Mesendoderm (in vitro differentiated cells): ENCODE data around the gene RAB36.
A peak's percentile ranks its signal among the peaks of the same experiment; 100 is the strongest.

Experiments
- DNase-seq: peaks from one replicate; pipeline ENCODE4 v3.0.0; 2013
- H2AK5ac ChIP-seq: 2 replicates; pipeline ENCODE4 v1.6.1; 2013; ENCODE audit warnings: low read length, inconsistent platforms
- H2BK120ac ChIP-seq: 2 replicates; pipeline ENCODE4 v1.6.1; 2013; ENCODE audit warnings: low read depth, mild to moderate bottlenecking, low read length, moderate library complexity, mixed read lengths
- H2BK15ac ChIP-seq: replicated peaks from 2 replicates; pipeline ENCODE4 v1.6.1; 2013; ENCODE audit warnings: low read depth, mild to moderate bottlenecking, moderate library complexity
- H2BK5ac ChIP-seq: 2 replicates; pipeline ENCODE4 v1.6.1; 2013; ENCODE audit warnings: low read length, inconsistent platforms
- H3K18ac ChIP-seq: 2 replicates; pipeline ENCODE4 v1.6.1; 2013; ENCODE audit warnings: mild to moderate bottlenecking, low read length, mixed read lengths
- H3K23ac ChIP-seq: one replicate; pipeline ENCODE4 v1.6.1; 2013; ENCODE audit warnings: low read length
- H3K27ac ChIP-seq: 2 replicates; pipeline ENCODE4 v1.5.1; 2013; ENCODE audit warnings: low read depth, mild to moderate bottlenecking, inconsistent platforms, low read length, moderate library complexity
- H3K27me3 ChIP-seq: 2 replicates; pipeline ENCODE4 v1.6.1; 2013; ENCODE audit warnings: low read length, control low read depth, mild to moderate bottlenecking, inconsistent platforms; ENCODE audit not compliant: insufficient read depth, poor library complexity
- H3K36me3 ChIP-seq: 2 replicates; pipeline ENCODE4 v1.6.1; 2013; ENCODE audit warnings: low read length, inconsistent platforms; ENCODE audit not compliant: control insufficient read depth, insufficient read depth
- H3K4ac ChIP-seq: one replicate; pipeline ENCODE4 v1.6.1; 2013; ENCODE audit warnings: low read depth, mild to moderate bottlenecking, low read length, moderate library complexity
- H3K4me1 ChIP-seq: 2 replicates; pipeline ENCODE4 v1.6.1; 2013; ENCODE audit warnings: low read depth, low read length, inconsistent platforms; ENCODE audit not compliant: control insufficient read depth
- H3K4me2 ChIP-seq: 2 replicates; pipeline ENCODE4 v1.6.1; 2013; ENCODE audit warnings: low read length
- H3K4me3 ChIP-seq: 2 replicates; pipeline ENCODE4 v1.5.1; 2013; ENCODE audit warnings: mild to moderate bottlenecking, low read length
- H3K56ac ChIP-seq: one replicate; pipeline ENCODE4 v1.6.1; 2013; ENCODE audit warnings: low read length
- H3K79me1 ChIP-seq: 2 replicates; pipeline ENCODE4 v1.6.1; 2013; ENCODE audit warnings: low read length, inconsistent platforms
- H3K79me2 ChIP-seq: 2 replicates; pipeline ENCODE4 v1.6.1; 2013; ENCODE audit warnings: mild to moderate bottlenecking, low read length; ENCODE audit not compliant: control insufficient read depth, insufficient read depth
- H3K9ac ChIP-seq: 2 replicates; pipeline ENCODE4 v1.6.1; 2013; ENCODE audit warnings: low read length, inconsistent platforms
- H4K5ac ChIP-seq: one replicate; pipeline ENCODE4 v1.6.1; 2013; ENCODE audit warnings: low read length
- H4K8ac ChIP-seq: one replicate; pipeline ENCODE4 v1.6.1; 2013; ENCODE audit warnings: low read depth, mild to moderate bottlenecking, control low read depth, low read length, moderate library complexity
- WGBS: extraction: QIAGEN DNeasy Blood & Tissue Kit; methylation state at CpG from one replicate; pipeline ENCODE4 v1.1.7; 2013; ENCODE audit warnings: low lambda C conversion rate, missing lambda C conversion rate; ENCODE audit not compliant: insufficient coverage; ENCODE audit errors: extremely low coverage; 5-methylcytosine and 5-hydroxymethylcytosine counted together

RAB36 gene

DNA sequence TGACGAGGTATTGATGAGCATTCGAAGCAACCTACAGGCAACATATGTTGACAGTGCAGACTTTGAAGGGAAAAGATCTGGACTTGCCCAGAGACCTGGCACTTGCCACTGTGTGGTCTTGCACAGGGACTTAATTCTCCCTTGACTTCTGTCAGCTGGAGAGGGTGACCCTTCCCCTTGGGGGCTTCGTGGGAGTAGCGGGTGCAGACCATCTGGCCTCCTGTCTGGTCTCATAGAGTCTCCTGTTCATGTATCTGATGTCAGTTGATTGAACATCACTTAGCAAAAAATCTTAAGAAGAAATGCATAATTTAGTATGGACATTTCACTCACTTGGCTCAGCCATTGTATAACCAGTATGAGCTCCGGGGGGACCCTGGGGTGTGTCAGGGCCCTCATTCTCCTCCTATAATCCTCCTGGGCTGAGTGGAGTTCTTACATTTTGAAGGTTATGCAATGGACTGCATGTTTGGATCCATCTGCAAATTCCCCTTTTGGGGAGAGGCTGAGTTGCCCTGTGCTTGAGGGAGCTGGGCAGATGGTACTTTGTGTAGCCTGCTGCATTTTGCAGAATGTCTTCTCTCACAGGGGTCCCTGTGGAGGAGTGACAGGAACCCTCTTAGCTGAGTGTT is 48.0 kb downstream of the RAB36 start:
- no peak for DNase-seq
- H3K27ac ChIP-seq, result no peak overlapping the region
- no peak overlapping the region for H2AK5ac ChIP-seq
- peaks cover 83% of the 10 kb centered on the region for H3K79me2 ChIP-seq
- no peak overlapping the region for H3K4me3 ChIP-seq
- no peak overlapping the region for H2BK15ac ChIP-seq
- H3K18ac ChIP-seq, result no peak overlapping the region
- H2BK5ac ChIP-seq, result no peak overlapping the region
- H3K79me1 ChIP-seq, result peaks cover 34% of the 10 kb centered on the region
- peaks cover 8% of the 10 kb centered on the region for H3K4me1 ChIP-seq
- H3K23ac ChIP-seq, result no peak overlapping the region
- no peak overlapping the region for H3K9ac ChIP-seq
- H3K4me2 ChIP-seq, result no peak overlapping the region
- no peaks in the 10 kb centered on the region for H3K27me3 ChIP-seq
- H4K8ac ChIP-seq, result no peak overlapping the region
- no CpG with 5 or more reads among the region's 5 CpGs for WGBS
- no peak overlapping the region for H4K5ac ChIP-seq
- no peak overlapping the region for H3K56ac ChIP-seq
- peaks cover 1% of the 10 kb centered on the region for H3K36me3 ChIP-seq
- H3K4ac ChIP-seq, result no peak overlapping the region
- H2BK120ac ChIP-seq, result no peak overlapping the region

GRCh38 chr22:23193882-23194281 is 48.6 kb downstream of the RAB36 start:
- Histone ChIP-seq H3K4me1 (peaks cover 8% of the 10 kb centered on the region), H3K79me1 (peaks cover 36% of the 10 kb centered on the region), H4K5ac (no peak overlapping the region), H3K27ac (no peak overlapping the region), H3K4me3 (no peak overlapping the region), H3K56ac (no peak overlapping the region), H2BK5ac (no peak overlapping the region), H3K27me3 (no peaks in the 10 kb centered on the region), H3K4ac (no peak overlapping the region), H3K18ac (no peak overlapping the region), H2BK120ac (no peak overlapping the region), H3K23ac (no peak overlapping the region), H3K79me2 (peaks cover 84% of the 10 kb centered on the region), H3K4me2 (no peak overlapping the region), H2BK15ac (no peak overlapping the region), H4K8ac (no peak overlapping the region), H2AK5ac (no peak overlapping the region), H3K9ac (no peak overlapping the region), H3K36me3 (peaks cover 1% of the 10 kb centered on the region)
- no CpG with 5 or more reads among the region's 5 CpGs for WGBS
- no peak for DNase-seq

DNA sequence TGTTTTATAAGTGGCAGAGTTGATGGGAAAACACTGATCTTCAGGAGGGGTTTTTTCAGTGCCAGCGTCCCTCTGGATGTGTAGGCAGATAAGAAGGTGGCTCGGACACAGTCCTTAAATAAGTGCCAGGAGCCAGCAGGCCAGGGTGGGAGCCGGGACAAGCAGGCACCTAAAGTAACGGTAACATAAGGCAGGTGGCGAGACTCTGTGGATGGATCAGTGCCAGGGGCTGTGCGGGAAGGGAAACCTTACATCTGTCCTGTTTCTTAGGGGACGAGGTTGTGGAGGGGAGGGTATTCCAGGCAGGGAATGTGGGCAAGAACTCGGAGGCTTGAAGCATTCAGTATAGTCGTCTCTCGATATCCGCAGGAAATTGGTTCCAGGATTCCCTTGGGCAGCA is 50.9 kb downstream of the RAB36 start:
- Histone ChIP-seq H2BK120ac (no peak overlapping the region), H2BK5ac (no peak overlapping the region), H4K8ac (no peak overlapping the region), H3K4me1 (peaks cover 8% of the 10 kb centered on the region), H3K27me3 (no peaks in the 10 kb centered on the region), H3K4ac (no peak overlapping the region), H3K79me2 (peaks cover 82% of the 10 kb centered on the region), H3K36me3 (peaks cover 1% of the 10 kb centered on the region), H3K4me2 (no peak overlapping the region), H2BK15ac (no peak overlapping the region), H3K27ac (no peak overlapping the region), H4K5ac (no peak overlapping the region), H3K18ac (no peak overlapping the region), H3K56ac (no peak overlapping the region), H3K23ac (no peak overlapping the region), H2AK5ac (no peak overlapping the region), H3K79me1 (peaks cover 36% of the 10 kb centered on the region), H3K4me3 (no peak overlapping the region), H3K9ac (no peak overlapping the region)
- WGBS, result no CpG with 5 or more reads among the region's 11 CpGs
- DNase-seq, result no peak

DNA sequence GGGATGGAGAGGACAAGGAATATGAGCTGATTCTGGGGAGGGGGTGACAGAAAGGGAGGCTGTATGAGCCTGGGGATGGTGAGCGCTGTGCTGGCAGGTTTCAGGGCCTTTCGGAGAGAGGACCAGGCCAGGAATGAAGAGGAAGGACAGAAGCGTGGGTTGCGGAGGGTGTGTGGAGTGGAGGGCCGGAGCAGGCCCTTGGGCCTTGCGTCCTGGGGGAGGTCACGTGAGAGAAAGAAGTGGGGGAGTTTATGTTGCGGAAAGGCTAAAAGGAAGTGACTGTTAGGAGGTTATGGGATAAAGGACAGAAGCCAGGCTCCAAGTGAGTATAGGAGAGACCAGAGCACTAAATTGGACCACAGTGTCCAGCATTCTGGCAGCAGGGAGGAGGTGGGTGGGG is 52.6 kb downstream of the RAB36 start:
- Histone ChIP-seq H2AK5ac (no peak overlapping the region), H2BK15ac (no peak overlapping the region), H3K79me2 (peaks cover 73% of the 10 kb centered on the region), H3K18ac (no peak overlapping the region), H3K4me3 (no peak overlapping the region), H4K5ac (no peak overlapping the region), H3K4me1 (no peaks in the 10 kb centered on the region), H3K23ac (no peak overlapping the region), H3K4me2 (no peak overlapping the region), H3K4ac (no peak overlapping the region), H2BK120ac (no peak overlapping the region), H3K56ac (peak overlapping the region; percentile 37), H3K79me1 (peaks cover 24% of the 10 kb centered on the region), H3K36me3 (peaks cover 1% of the 10 kb centered on the region), H4K8ac (no peak overlapping the region), H3K27me3 (no peaks in the 10 kb centered on the region), H3K27ac (no peak overlapping the region), H3K9ac (no peak overlapping the region), H2BK5ac (no peak overlapping the region)
- no CpG with 5 or more reads among the region's 8 CpGs for WGBS
- no peak for DNase-seq

- Histone ChIP-seq H3K27me3 (no peaks in the 10 kb centered on the region), H3K4me2 (no peak overlapping the region), H3K4me1 (peaks cover 6% of the 10 kb centered on the region), H3K27ac (no peak overlapping the region), H3K4me3 (no peak overlapping the region), H2AK5ac (no peak overlapping the region), H4K8ac (no peak overlapping the region), H3K36me3 (no peaks in the 10 kb centered on the region), H2BK15ac (no peak overlapping the region), H3K23ac (no peak overlapping the region), H2BK5ac (no peak overlapping the region), H4K5ac (no peak overlapping the region), H3K18ac (no peak overlapping the region), H3K56ac (no peak overlapping the region), H2BK120ac (no peak overlapping the region), H3K79me1 (peaks cover 28% of the 10 kb centered on the region), H3K79me2 (peaks cover 74% of the 10 kb centered on the region), H3K4ac (no peak overlapping the region), H3K9ac (no peak overlapping the region)
- peak; percentile 36 for DNase-seq
- WGBS, result no CpG with 5 or more reads among the region's 8 CpGs
Measured at GRCh38 chr22:23199159-23199558, 53.9 kb downstream of the RAB36 start.

DNA sequence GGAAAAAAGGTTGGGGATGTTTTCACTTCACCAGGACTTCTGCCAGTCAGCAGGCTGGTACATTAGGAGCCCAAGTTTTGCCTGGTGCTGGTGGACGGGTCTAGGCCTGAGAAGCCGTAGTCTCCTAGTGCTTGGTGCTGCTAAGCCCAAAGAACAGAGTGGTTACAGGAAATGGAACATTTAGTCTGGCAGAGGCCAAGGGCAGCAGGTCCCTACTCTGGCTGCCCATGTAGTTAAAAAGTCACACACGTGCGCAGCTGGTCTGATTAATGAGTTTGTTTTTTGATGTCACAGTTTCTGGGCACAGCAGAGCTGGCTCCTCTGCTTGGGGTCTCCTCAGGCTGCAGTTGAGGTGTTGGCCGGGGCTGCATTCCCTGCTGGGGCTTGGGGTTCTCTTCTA is 55.6 kb downstream of the RAB36 start:
- Histone ChIP-seq H3K27ac (no peak overlapping the region), H2BK120ac (no peak overlapping the region), H2AK5ac (no peak overlapping the region), H3K36me3 (no peaks in the 10 kb centered on the region), H3K4me1 (peaks cover 8% of the 10 kb centered on the region), H3K79me2 (peaks cover 80% of the 10 kb centered on the region), H3K4me2 (no peak overlapping the region), H4K5ac (no peak overlapping the region), H3K4me3 (no peak overlapping the region), H3K27me3 (no peaks in the 10 kb centered on the region), H3K56ac (no peak overlapping the region), H3K18ac (no peak overlapping the region), H2BK5ac (no peak overlapping the region), H3K79me1 (peaks cover 38% of the 10 kb centered on the region), H3K23ac (no peak overlapping the region), H3K9ac (no peak overlapping the region), H2BK15ac (no peak overlapping the region), H3K4ac (no peak overlapping the region), H4K8ac (no peak overlapping the region)
- no peak for DNase-seq
- WGBS, result no CpG with 5 or more reads among the region's 5 CpGs
